Stimulated activated CD8-positive, alpha-beta memory T cell treated with anti-CD3 and anti-CD28 coated beads, Interleukin-12 subunit alpha, Interleukin-12 subunit beta, amount 100 ng/mL, for 24 hours (primary cell): Measurements from ENCODE around the gene RGL1.

Source experiments
- DNase-seq: peaks from one replicate; pipeline ENCODE4 v3.0.0-alpha.2; 2020; ENCODE audit errors: extremely low read depth

Gene RGL1

GRCh38 chr1:183954496-183954895 lies 149.6 kb downstream of the RGL1 start:
- no peak for DNase-seq

DNA sequence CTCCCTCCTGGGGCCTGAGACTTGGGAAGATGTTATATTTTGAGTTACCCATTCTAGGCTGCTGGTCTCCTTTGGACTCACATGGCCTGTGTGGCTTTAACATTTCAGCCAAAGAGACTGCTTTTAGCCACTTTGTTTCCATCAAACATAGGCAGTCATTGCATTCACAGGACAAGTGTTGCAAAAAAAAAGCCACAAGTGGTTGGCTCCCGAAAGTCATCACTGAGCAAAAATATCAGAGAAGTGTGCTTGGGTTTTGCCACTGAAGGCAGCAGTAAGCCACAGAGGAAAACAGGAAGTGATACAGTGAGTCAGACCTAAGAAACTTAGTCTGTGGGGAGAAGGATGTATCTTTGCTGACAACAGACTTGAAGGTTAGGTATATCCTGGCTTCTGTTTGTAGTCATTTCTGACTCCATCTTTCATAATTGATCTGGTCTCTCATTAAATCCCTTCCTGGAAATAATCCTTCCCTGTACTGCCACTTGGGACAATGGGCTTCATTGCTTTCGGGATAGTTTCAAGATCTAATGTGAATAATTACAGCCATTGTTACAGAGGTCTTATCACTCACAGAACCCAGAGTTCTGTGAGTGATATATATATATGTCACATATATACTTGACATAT lies 151.8 kb downstream of the RGL1 start:
- DNase-seq: no peak

DNA sequence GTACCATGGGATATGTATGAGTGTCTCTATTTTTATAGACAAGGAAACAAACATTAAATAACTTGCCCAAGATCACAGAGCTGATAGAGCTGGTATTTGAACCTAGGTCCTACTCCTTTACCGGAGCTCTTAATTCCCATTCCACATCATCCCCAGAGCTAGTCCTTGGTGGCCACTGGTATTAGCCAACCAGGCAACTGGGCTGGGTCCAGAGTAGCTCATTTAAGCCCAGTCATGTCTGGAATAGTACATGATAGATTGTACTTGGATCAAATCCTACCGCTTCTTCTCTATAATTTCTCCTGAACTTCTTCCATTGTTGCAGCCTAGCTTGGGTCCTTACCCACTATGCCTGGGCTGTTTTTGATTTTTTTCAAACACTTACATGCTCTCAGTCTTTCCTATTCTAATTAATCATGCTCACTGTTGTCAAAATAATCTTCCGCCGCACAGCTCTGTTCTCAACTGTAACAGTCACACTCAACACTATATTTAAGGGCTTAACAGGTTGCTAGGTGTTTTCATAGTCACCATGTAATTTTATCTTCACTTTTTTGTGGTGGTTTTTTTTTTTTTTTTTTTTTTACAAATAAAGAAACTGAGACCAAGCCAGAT lies 152.4 kb downstream of the RGL1 start:
- DNase-seq: no peak

DNA sequence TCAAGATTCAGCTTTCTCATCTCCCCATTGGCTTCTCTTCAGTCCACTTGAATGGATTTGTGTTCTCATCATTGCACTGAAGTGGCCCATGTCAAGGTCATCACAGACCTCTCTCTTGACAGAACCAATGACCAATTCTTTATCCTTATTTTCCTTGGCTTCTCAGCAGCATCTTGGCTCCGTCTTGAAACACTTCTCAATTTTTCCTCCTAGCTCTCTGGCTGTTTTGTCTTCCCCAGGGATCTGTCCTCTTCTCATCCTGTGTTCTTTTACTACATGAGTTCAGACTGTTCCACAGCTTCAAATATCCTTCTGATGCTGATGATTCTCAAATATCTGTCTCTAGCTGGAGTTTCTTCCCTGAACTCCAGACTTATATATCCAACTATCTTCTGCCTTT lies 154.0 kb downstream of the RGL1 start:
- DNase-seq: no peak

GRCh38 chr1:183961132-183961531 lies 156.2 kb downstream of the RGL1 start:
- no peak for DNase-seq

DNA sequence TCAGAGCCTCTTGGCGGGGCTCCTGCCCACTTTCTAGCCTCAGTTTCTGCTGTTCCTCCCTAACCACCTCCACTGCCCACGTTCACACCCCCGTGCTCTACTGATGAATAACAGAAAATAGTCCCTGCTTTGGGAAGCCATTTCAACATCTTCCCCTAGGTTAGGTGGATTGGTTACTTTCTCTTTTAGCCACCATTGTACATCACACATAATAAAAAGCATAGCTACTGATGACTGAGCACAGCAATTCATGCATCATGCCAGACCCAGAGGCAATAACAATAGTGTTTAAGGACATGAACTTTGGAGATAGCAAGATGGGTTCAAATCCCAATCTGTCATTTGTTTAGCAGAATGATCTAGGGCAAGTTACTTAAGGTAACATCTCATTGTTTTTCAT lies 158.0 kb downstream of the RGL1 start:
- DNase-seq: no peak

GRCh38 chr1:183965726-183966125 lies 160.8 kb downstream of the RGL1 start:
- DNase-seq: no peak

DNA sequence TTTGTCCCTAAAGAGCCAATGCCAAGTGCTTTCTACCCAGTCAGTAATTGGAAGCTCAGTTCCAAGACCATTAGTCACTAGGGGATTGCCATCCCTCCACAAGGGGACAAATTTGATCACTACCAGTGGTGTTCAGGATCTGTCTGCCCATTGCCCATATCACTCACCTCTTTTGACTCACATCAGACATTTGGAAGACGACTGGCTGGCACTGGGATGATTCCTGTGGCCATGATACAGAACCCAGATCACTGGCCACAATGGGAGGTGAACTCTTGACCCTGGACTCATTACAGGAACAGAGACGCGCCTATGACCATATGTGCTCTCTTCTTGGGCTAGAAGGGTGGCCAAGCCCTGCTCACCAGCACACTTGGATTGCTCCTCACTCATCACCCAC lies 161.6 kb downstream of the RGL1 start:
- no peak for DNase-seq

- DNase-seq: no peak
Measured at GRCh38 chr1:183967914-183968313, 163.0 kb downstream of the RGL1 start.

DNA sequence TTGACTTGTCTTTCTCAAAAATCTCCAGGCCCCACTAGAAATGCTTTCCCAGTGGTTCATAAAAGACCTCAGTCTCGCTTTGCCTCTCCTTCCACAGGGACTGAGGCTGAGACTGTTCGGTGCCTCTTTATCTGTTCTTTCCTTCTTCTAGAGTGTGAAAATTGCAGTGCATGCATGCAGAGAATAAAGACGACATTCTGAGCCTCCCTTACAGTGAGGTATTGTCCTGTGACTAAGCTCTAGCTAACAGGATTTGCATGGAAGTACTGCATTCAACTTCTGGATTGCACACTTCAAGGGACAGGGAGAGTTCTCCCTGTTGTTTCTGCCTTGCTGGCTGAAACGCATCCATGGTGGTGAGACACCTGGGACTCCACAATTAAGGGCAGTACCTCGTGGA lies 163.5 kb downstream of the RGL1 start:
- no peak for DNase-seq

- DNase-seq: no peak
Measured at GRCh38 chr1:183970516-183971300, 165.8 kb downstream of the RGL1 start.

DNA sequence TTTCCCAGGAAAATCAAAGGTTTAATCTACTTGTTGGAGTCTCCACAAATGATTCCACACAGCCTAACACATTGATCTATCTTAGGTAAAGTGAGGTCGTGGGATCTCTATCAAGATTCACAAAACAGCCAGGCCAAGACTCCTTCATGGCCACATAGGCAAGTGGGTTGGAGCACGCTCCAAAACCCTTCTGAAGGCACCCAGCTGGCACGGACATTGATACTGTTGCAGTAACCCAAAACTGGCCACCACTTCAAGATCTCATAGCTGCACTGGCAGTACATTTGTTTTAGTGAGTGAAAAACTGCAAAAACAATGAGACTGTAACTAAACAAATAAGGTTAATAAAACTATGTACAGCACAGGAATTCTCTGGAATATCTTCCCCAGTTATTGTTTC lies 170.7 kb downstream of the RGL1 start:
- no peak for DNase-seq

- no peak for DNase-seq
Measured at GRCh38 chr1:183977717-183978116, 172.8 kb downstream of the RGL1 start.
